HG03378 (cell line): ENCODE measurements around the gene TUBG1.
"Not testable (repeated sequence)": the region's sequence is repeated elsewhere in the genome, so short reads cannot be mapped to it uniquely, and the experiment has no call there.

Experiments
- ATAC-seq: cut with Tn5 transposase; IDR thresholded peaks from one replicate; pipeline ENCODE4 v1.9.1; 2021; ENCODE audit warnings: mild to moderate bottlenecking, moderate library complexity; ENCODE audit not compliant: unreplicated experiment

The TUBG1 gene

DNA sequence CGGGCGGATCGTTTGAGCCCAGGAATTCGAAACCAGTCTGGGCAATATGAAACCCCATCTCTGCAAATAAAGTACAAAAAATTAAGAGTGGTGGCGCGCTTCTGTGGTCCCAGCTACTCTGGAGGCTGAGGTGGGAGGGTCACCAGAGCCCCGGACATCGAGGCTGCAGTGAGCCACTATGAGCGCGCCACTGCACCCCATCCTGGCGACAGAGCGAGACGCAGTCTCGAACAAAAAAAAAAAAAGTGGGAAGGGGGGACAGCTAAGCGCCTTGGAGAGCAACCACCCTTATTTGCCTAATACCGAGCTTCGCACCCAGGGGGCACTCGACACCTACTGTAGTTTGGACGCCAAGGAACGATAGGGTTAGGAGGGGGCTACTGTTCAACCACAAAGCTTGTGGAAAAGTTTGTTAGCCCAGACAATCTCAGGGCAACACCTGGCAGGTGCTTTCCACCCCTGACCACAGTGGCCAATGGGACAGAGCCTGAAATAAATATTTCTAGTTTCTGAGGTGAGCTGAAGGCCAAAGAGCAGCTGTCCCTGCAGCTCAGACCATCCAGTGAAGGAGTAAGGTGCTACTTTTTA lies 31.1 kb upstream of the TUBG1 start:
- ATAC-seq = peak; percentile 43

DNA sequence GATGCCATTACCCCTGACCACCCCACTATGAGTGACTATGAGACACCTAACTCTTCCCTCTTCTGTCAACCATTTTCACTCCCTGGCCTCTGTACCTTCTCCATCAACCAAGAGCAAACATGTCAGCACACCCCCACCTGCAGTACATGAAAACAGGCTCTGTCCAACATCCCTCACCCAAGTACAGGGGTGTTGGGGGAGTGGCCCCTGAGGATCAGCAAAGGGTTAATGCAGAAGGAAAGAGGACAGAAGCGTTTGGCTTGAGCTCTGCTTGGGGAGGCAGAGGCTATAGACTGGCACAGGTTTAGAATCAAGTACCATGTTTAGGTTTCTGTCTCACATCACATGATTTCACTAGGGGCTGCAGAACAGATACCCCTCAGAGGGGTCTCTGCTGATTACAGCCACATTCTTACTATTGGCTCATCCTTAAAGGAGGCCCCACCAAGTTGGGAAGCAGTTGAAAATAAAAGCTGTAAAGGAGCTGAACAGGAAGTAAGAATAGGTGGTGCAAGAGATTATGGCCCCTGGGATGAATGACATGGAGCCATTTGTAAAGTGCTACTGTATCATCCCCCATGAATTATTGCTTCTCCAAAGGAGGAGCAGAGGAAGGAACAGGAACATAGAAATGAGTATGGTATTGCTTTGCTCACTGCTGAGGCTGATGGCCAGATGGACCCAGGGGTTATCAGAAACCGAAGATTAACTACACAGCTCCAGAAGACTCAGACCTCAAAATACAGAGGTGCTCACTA lies 29.5 kb upstream of the TUBG1 start:
- ATAC-seq = no peak

DNA sequence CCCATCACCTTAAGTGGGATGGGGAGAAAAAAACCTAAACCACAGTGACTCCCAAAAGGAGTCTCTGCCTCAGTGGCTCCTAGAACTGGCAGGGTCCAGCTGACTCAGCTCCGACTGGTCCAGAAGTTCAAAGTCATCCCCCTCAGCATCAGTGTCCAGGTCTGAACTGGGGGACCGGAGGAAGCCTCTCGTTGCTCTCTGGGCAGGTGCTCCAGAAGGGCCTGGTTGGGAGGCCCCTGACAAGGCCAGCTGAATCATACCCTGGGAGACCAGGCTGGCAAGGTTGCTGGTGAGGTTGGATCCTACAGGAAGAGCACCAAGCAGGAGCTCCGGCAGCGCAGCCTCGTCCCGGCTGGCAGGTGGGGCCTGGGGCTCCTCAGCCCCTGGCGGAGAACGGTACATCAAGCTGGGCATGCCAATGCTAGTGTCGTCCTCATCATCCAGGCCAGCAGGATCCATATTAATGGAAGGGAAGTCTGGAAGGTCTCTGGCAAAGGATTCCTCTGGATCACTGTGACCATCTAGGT lies 27.7 kb upstream of the TUBG1 start:
- ATAC-seq = no peak

GRCh38 chr17:42584880-42585279 lies 24.6 kb upstream of the TUBG1 start:
- ATAC-seq = no peak

GRCh38 chr17:42585353-42585752 lies 24.1 kb upstream of the TUBG1 start:
- ATAC-seq = no peak

GRCh38 chr17:42586514-42587230 lies 22.8 kb upstream of the TUBG1 start:
- no peak for ATAC-seq

DNA sequence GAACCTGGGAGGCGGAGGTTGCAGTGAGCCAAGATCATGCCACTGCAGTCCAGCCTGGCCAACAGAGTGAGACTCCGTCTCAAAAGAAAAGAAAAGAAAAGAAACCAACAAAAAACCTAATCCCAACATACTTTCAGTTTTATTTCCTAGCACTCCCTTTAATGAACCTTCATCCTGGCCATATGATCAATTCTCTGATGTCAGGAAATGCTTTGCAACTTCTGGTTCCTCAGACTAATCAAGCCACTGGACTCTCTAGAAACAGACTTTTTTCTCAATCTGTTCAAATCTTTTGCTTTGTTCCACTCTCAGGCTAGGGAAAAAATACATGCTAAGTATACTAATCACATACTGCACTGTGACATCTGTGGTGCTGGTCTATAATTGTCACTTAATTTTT lies 18.6 kb upstream of the TUBG1 start:
- no peak for ATAC-seq

- no peak for ATAC-seq
These were observed 18.1 kb upstream of the TUBG1 start for GRCh38 chr17:42591411-42591810.

DNA sequence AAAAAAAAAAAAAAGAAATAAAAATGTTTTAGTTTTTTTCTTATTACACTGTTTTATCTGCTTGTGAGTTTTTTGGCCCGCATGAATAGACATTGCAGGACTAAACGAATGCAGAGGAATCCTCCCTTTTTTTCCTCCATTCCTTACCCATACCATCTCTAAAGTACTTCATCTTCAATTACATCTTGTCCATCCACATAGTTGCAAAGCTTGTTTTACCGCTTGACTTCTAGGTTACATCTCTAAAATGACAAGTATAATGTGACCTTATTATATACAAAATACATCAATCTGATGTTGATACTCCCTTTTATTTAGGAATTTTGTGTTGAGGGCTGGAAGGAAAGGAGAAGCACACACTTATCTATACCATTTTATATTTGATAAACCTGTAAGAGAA lies 13.1 kb upstream of the TUBG1 start:
- ATAC-seq = no peak

- no peak for ATAC-seq
These were observed 10.6 kb upstream of the TUBG1 start for GRCh38 chr17:42598905-42599304.

- no peak for ATAC-seq
These were observed 6.2 kb upstream of the TUBG1 start for GRCh38 chr17:42603318-42603717.

DNA sequence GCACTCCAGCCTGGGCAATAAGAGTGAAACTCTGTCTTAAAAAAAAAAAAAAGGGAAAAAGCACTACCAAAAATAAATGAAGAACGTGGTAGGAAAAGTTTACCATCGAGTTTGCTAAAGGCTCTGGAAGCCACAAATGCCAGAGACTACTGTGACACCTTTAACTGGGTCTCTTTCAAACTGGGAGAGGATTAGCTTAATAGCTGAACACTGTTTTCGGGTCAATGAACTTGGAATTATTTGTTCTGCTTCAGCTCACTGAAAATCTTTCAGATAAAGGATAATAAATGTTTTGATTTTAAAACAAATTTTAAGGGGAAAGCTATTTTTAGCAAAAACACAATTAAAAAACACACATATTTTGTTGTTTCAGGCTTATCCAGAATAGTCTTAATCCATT lies 1.7 kb upstream of the TUBG1 start:
- ATAC-seq = no peak

DNA sequence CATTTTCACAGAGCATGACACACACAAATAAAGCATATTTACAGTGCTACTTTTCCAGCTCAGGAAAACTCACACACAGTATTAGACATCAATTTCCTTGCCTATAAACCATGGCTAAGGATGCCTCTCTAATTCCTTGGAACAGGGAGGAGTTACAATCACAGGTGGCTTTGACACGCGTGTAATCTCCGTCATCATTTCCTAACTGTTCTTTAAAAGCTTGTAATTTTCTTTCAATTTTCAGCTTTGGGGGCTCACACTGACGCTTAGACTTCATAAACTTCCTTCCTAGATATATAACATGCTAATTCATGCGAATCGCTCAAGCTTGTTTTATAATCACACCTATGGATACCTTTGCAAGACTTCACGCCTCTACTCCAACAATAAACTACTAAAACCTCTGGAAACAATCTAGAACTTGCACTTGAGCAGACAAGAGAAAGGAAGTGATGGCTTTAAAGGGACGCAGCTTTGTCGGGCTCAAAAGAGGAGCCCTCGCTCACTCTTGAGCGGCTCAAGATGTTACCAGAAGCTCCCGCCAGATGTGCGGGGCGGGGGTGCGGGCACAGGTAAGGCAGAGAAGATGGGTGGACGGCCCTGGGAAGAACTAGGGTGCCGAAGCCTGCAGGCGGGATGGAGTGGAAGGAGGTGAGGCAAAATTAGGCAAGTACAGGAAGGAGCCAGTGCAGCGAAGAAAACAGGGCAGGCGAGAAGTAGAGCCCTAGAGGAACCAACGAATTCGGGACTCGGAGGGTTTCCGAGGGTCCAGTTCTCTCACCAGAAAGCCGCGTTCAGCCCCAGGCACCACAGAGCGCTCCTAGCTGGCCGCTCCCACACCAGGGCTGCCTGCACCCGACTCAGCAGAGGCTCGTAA lies 940 bp upstream of the TUBG1 start:
- peak; percentile 22 for ATAC-seq

DNA sequence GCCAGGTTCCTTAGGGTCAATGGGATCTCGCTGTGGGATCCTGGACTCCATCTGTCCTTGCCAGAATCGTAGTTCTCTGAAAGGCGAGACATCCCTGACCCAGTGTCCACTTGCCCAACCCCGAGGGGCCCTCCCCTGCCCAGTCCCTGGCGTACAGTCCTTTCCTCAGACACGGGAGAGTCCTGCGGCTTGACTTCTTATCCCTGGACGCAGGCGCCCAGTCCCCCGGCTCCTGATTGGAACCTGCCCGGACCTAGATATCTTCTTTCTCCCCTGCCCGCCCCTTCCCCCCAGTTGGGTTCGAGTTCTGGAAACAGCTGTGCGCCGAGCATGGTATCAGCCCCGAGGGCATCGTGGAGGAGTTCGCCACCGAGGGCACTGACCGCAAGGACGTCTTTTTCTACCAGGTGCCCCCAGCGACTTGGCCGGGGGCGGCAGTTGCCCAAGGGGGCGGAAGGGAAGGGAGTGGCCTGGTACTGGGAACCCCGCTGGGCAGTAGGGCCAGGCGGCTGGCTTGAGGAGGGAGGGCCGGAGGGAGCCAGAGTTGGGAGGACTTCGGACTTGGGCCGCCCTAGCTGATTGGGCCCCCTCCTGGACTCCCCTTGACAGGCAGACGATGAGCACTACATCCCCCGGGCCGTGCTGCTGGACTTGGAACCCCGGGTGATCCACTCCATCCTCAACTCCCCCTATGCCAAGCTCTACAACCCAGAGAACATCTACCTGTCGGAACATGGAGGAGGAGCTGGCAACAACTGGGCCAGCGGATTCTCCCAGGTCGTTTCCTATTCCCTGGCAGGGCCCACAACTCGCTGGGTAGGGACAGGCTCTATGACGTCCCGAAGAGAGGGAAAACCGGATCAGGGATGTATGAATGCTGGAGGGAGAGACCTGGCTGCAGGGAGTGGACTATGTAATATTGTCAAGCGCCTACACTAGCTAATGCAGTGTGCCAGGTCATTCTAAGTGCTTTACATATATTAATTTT lies 625 bp downstream of the TUBG1 start:
- ATAC-seq = not testable (repeated sequence)

GRCh38 chr17:42612013-42612412 lies 2.5 kb downstream of the TUBG1 start:
- ATAC-seq = no peak

- no peak for ATAC-seq
These were observed 4.3 kb downstream of the TUBG1 start for GRCh38 chr17:42613699-42614295.

DNA sequence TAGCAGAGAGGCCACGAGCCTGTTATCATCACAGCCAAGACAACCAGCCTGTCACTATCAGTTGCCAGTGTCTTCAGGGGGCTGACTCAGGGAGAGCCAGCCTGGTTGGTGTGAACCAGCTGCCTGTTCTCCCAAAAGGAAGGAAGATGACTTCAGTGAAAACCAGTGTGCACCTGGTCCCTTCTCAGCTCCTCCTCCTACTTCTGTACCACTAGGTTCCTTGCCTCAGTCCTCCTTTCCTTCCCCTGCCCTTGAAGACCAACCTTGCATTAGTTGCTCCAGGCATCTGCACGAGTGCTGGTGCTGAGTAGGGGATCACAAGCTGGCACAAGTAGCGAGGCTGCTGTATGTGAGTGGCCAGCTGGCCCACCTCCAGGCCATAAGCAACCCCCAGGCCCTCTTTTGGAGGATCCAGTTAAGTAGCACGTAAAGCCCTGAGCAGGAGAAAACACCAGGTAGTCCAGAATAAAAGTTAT lies 8.5 kb downstream of the TUBG1 start:
- no peak for ATAC-seq

DNA sequence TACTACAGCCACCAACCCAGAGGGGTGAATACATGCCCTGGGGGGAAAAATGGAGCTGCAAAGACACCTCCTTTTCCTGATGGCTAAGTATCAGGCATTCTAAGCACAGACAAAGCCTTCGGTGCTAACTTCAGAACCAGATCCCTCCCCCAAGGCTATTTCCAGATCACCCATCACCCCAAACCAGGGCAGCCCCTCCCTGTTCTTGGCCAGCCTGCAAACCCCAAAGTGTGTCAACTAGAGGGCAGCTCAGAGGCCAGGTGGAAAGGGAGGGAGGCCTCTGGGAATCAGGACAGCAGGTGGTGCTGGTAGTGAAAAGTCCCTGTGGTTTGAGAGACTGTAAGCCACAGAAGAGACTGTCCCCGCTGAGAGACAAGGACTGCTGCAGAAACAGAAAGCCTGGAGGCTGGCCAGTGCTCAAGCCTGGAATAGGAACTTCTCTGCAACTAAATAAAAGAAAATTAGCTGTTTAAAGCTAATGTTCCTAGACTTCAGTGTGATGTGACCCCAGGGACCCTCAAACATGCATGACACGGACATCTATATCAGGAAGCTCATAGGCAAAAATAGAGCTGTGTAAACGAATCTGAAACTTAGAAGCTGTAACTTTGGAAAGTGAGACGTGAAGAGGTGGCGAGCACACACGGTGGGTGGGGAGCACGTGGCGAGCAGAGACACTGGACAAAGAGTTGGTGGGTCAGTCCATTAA lies 9.1 kb downstream of the TUBG1 start:
- peak; percentile 58 for ATAC-seq

DNA sequence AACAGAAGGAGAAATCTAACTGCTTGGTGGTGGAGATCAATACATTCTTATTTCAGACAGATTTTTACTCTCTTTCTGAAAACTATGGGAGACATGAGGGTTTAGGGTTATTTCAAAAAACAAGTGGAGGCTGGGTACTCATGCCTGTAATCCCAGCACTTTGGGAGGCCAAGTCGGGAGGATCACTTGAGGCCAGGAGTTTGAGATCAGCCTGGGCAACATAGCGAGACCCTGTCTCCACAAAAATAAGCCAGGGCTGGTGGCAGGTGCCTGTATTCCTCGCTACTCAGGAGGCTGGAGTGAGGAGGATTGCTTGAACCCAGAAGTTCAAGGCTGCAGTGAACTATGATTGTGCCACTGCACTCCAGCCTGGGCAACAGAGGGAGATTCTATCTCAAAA lies 12.5 kb downstream of the TUBG1 start:
- ATAC-seq = not testable (repeated sequence)
